ENCODE data around the gene CDH16. TPM values are rescaled to one million over a fixed set of nuclear protein-coding genes. Genes with fewer than 3 reads are reported as not detected.
"Not testable (repeated sequence)": the region's sequence is repeated elsewhere in the genome, so short reads cannot be mapped to it uniquely, and the experiment has no call there.

CDH16 gene
- total RNA-seq, 1 donor from 2014 or later, result 0.35 TPM

- no peak for DNase-seq (ENCODE audit: low spot score)
- intact Hi-C loops (cut with DNase I), result no loop called here
These were observed 29.6 kb upstream of the CDH16 start for GRCh38 chr16:66948134-66948836.

GRCh38 chr16:66947302-66948065 is 28.8 kb upstream of the CDH16 start:
- intact Hi-C loops (cut with DNase I), result loop anchor here (1.0 kb wide), 1 partner anchor 52 kb away; no protein-coding TSS in a partner anchor
- DNase-seq (ENCODE audit: low spot score), result no peak

- intact Hi-C loops (cut with DNase I), result loop anchor here (1.0 kb wide), 1 partner anchor 52 kb away; no protein-coding TSS in a partner anchor
These were observed 28.3 kb upstream of the CDH16 start for GRCh38 chr16:66946974-66947301.

DNA sequence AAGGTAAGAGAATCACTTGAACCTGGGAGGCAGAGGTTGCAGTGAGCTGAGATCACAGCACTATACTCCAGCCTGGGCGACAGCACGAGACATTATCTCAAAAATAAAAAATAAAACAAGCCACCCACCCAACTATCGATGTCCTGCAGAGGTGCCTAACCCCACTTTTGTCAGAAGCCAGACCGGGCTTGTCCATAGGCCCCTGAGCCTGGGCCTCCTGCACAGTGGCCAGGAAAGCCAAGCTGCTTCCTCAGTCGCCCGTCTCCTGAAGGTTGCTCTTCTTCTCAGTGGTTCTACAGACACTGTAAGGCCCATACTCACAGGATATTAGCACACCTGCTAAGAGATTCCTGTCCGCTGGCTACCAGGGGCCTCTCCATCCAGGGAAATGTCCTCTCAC is 27.9 kb upstream of the CDH16 start:
- DNase-seq (ENCODE audit: low spot score), result no peak
- intact Hi-C loops (cut with DNase I), result no loop called here

More at GRCh38 chr16:66946974-66947301, 28.3 kb upstream of the CDH16 start:
- DNase-seq (ENCODE audit: low spot score), result no peak

DNA sequence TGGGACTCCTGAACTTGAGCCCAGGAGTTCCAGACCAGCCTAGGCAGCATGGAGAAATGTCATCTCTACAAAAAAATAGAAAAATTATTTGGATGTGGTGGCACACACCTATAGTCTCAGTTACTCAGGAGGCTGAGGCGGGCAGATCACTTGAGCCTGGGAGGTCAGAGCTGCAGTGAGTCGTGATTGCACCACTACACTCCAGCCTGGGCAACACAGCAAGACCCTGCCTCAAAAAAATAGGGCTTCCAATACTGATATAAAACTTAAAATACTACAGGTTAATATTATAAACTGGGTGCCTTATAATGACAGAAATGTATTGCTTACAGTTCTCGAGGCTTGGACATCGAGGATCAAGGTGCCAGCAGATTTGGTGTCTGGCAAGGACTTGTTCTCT is 27.3 kb upstream of the CDH16 start:
- DNase-seq (ENCODE audit: low spot score), result no peak
- intact Hi-C loops (cut with DNase I), result no loop called here

DNA sequence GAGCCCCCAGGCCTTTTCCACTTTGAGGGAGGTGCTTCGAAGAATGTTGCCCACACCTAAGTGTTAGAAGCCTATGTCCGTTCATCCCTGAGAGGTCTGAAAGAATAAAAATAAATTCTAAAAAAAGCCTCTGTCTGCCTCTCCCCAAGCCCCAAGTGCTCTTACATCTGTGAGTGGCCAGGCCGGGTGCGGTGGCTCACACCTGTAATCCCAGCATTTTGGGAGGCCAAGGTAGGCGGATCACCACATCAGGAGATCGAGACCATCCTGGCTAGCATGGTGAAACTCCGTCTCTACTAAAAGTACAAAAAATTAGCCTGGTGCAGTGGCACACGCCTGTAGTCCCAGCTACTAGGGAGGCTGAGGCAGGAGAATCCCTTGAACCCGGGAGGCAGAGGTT is 26.3 kb upstream of the CDH16 start:
- intact Hi-C loops (cut with DNase I), result not testable (repeated sequence)

GRCh38 chr16:66944054-66944441 is 25.4 kb upstream of the CDH16 start:
- DNase-seq (ENCODE audit: low spot score), result no peak
- intact Hi-C loops (cut with DNase I), result no loop called here

More for the DNA sequence above, 26.3 kb upstream of the CDH16 start:
- not testable (repeated sequence) for DNase-seq (ENCODE audit: low spot score)

- intact Hi-C loops (cut with DNase I), result no loop called here
These were observed 24.9 kb upstream of the CDH16 start for GRCh38 chr16:66943426-66944053.

GRCh38 chr16:66942981-66943380 is 24.3 kb upstream of the CDH16 start:
- intact Hi-C loops (cut with DNase I), result no loop called here
- DNase-seq (ENCODE audit: low spot score), result no peak

More at GRCh38 chr16:66943426-66944053, 24.9 kb upstream of the CDH16 start:
- DNase-seq (ENCODE audit: low spot score), result no peak

- DNase-seq (ENCODE audit: low spot score), result no peak
- intact Hi-C loops (cut with DNase I), result no loop called here
These were observed 21.6 kb upstream of the CDH16 start for GRCh38 chr16:66940236-66940635.

GRCh38 chr16:66939366-66939765 is 20.7 kb upstream of the CDH16 start:
- intact Hi-C loops (cut with DNase I), result no loop called here
- DNase-seq (ENCODE audit: low spot score), result no peak

- no peak for DNase-seq (ENCODE audit: low spot score)
- intact Hi-C loops (cut with DNase I), result no loop called here
These were observed 19.1 kb upstream of the CDH16 start for GRCh38 chr16:66937725-66938337.

- intact Hi-C loops (cut with DNase I), result no loop called here
- DNase-seq (ENCODE audit: low spot score), result no peak
These were observed 18.3 kb upstream of the CDH16 start for GRCh38 chr16:66936889-66937554.

DNA sequence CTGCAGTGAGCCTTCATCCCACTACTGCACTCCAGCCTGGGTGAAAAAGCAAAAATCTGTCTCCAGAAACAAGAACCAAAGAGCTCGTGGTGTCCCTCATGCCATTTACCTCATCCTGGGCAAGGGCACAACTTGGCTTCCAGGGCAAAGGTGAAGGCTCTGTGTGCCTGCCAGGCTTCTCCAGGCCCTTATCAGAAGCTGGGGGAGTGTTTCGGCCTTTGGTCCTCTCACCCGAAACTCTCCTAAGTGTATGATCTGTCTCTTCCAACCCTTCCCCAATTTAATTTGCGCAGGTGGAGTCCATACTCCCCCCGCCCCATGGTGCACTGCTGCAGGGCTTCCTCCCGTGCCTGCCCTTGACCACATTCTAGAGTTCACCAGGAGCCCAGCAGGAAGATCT is 17.8 kb upstream of the CDH16 start:
- DNase-seq (ENCODE audit: low spot score), result no peak
- intact Hi-C loops (cut with DNase I), result no loop called here

GRCh38 chr16:66935314-66936011 is 16.8 kb upstream of the CDH16 start, which contains the start of gene CES2:
Gene CES2, plus strand, starts transcription at chr16:66935516. Its CDS starts 120 bp downstream, at chr16:66935636.
- intact Hi-C loops (cut with DNase I), result no loop called here
- DNase-seq (ENCODE audit: low spot score), result no peak

DNA sequence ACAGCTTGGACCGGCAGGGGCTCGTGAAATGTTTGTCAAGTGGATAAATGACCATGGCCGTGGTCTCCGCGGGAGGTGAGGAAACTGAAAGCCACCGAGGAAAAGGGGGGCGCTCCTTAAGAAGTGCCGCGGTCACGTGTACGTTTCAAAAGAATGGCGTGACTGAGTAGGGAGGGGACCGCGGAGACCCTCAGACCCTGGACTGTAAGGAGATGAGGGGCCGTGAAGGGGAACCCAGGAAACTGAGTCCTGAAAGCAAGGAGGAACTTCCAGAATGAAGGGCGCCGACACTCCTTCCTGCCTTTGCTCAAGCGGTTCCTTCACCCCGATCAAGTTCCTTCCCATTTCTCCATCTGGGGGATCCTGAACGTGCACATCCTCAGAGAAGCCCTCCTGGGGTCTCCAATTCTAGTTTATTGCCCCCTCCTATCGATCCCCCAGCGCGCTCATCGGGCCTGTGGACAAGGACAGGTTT is 16.2 kb upstream of the CDH16 start:
- DNase-seq (ENCODE audit: low spot score); intact Hi-C loops (cut with DNase I): not testable (repeated sequence)

DNA sequence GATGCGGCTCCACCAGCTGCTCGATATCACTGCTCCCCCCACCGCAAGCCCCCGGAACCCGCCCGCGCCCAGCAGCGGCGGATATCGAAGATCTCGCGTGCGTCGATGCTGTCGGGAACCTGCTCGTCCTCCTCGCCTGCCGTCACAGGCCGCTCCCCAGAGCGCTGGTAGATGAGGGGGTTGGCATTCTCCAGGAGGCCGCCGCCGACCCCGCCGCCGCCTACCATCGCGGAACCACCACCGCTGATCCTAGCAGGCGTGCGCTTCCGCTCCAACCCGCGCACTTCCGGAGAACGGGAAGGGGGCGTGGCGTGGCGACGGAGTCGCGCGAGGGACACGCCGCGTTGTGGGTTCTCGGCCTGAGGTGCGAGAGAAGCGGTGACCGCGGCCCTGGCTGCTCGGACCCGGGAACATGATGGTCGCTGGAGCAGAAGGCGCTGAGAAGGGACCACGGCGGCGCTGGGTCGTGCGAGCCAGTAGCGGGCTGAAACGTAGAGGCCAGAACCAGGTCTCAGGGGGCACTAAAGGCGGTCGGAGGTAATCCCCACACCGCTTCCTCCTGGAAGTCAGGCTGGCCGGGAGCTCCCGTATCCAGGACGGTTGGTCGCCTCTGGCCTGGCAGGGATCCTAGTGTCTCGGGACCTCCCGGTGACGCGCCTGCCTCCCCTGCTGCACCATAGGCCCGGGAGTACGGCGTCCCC is 15.6 kb upstream of the CDH16 start, which contains the start of gene CIAO2B:
TSS of gene CIAO2B (minus strand) at position 265 of the 701 bp plus-strand sequence. CDS start at position 227, 38 bp downstream.
- intact Hi-C loops (cut with DNase I), result no loop called here
- peak; percentile 95 for DNase-seq (ENCODE audit: low spot score)

DNA sequence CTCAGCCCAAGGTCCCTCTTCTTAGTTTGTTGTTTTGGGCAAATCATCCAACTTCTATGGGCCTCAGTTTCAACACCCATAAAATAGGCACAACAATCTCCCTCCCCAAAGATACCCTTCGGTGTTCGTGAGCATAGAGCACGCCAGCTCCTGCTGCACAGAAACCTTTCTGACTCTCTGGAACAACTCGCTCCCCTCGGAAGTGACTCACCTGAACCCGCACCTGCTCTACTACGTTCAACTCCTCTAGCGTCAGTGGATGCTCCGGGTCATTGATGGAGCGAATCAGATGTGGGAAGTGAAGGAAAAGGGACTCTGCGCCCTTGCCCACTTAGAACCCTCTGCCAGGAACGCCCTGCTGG is 15.1 kb upstream of the CDH16 start:
- intact Hi-C loops (cut with DNase I), result no loop called here
- DNase-seq (ENCODE audit: low spot score), result no peak
